NT2/D1 (cell line): Measurements from ENCODE around the gene FAM118A.
A peak's percentile ranks its signal among the peaks of the same experiment; 100 is the strongest.
"Not testable (repeated sequence)": the region's sequence is repeated elsewhere in the genome, so short reads cannot be mapped to it uniquely, and the experiment has no call there.

Source experiments
- DNase-seq: peaks from one replicate; pipeline ENCODE4 v3.0.0-alpha.2; 2011; ENCODE audit warnings: low read depth, low spot score
- H3K27me3 ChIP-seq: 2 replicates; pipeline ENCODE4 v1.6.0; 2011; ENCODE audit warnings: mild to moderate bottlenecking; ENCODE audit not compliant: insufficient read length, insufficient read depth
- H3K36me3 ChIP-seq: 2 replicates; pipeline ENCODE4 v1.6.1; 2011; ENCODE audit warnings: mild to moderate bottlenecking, low read length, mixed read lengths; ENCODE audit not compliant: insufficient read depth, insufficient read length
- H3K4me1 ChIP-seq: 2 replicates; pipeline ENCODE4 v1.5.1; 2011; ENCODE audit not compliant: insufficient read depth, insufficient read length
- H3K4me3 ChIP-seq: 2 replicates; pipeline ENCODE4 v1.5.1; 2011; ENCODE audit warnings: low read depth; ENCODE audit not compliant: insufficient read length
- H3K9ac ChIP-seq: 2 replicates; pipeline ENCODE4 v1.6.0; 2011; ENCODE audit warnings: low read depth; ENCODE audit not compliant: insufficient read length
- H3K9me3 ChIP-seq: 2 replicates; pipeline ENCODE4 v1.5.1; 2011; ENCODE audit warnings: mild to moderate bottlenecking, low read length; ENCODE audit not compliant: insufficient read depth
- SUZ12 ChIP-seq: IDR thresholded peaks from 2 replicates; pipeline ENCODE4 v1.6.1; 2011; ENCODE audit not compliant: insufficient read length, insufficient read depth; ENCODE audit errors: extremely low read depth
- YY1 ChIP-seq: IDR thresholded peaks from 2 replicates; pipeline ENCODE4 v1.6.1; 2011; ENCODE audit not compliant: insufficient read length, insufficient read depth
- ZNF274 ChIP-seq: IDR thresholded peaks from 2 replicates; pipeline ENCODE4 v1.6.1; 2011; ENCODE audit warnings: mild to moderate bottlenecking, low read depth, low read length

FAM118A gene

GRCh38 chr22:45294030-45294429, 15.7 kb upstream of the FAM118A start:
- no peaks in the 10 kb centered on the region for H3K9me3 ChIP-seq
- peaks cover 24% of the 10 kb centered on the region for H3K4me1 ChIP-seq
- no peaks in the 10 kb centered on the region for H3K36me3 ChIP-seq
- no peak for TF ChIP-seq YY1
- TF ChIP-seq SUZ12: no peak
- no peak for TF ChIP-seq ZNF274
- H3K4me3 ChIP-seq: no peak overlapping the region
- peaks cover 6% of the 10 kb centered on the region for H3K27me3 ChIP-seq
- H3K9ac ChIP-seq: no peak overlapping the region
- DNase-seq: no peak

DNA sequence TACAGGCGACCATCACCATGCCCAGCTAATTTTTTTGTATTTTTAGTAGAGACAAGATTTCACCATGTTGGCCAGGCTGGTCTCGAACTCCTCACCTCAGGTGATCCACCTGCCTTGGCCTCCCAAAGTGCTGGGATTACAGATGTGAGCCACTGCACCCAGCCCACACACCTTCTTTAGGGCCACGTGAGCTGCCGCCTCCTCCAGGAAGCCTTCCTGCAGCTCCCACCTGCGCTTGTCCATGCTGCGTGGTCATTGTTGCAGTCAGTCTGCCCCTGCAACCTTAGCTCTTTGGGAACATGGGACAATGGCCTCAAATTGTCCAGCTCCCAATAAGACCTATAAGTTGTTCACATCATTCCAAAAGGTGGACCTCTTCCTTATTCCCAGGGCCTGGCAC, 14.7 kb upstream of the FAM118A start:
- H3K9ac ChIP-seq, H3K27me3 ChIP-seq, H3K36me3 ChIP-seq, H3K4me3 ChIP-seq, DNase-seq, H3K9me3 ChIP-seq: not testable (repeated sequence)
- peaks cover 26% of the 10 kb centered on the region for H3K4me1 ChIP-seq

DNA sequence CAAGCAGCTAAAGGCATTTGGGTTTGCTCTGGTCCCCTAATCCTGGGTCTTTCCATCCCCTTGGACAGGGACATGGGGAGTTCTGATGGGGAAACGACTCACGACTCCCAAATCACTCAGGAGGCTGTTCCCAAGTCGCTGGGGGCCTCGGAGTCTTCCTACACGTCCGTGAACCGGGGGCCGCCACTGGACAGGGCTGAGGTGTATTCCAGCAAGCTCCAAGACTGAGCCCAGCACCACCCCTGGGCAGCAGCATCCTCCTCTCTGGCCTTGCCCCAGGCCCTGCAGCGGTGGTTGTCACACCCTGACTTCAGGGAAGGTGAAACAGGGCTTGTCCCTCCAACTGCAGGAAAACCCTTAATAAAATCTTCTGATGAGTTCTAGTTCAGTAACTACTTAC, 14.2 kb upstream of the FAM118A start:
- no peak for DNase-seq
- H3K4me1 ChIP-seq: peaks cover 21% of the 10 kb centered on the region
- no peaks in the 10 kb centered on the region for H3K9me3 ChIP-seq
- peaks cover 3% of the 10 kb centered on the region for H3K27me3 ChIP-seq
- TF ChIP-seq SUZ12 (no peak), YY1 (no peak), ZNF274 (no peak)
- H3K9ac ChIP-seq: no peak overlapping the region
- H3K4me3 ChIP-seq: no peak overlapping the region
- no peaks in the 10 kb centered on the region for H3K36me3 ChIP-seq

DNA sequence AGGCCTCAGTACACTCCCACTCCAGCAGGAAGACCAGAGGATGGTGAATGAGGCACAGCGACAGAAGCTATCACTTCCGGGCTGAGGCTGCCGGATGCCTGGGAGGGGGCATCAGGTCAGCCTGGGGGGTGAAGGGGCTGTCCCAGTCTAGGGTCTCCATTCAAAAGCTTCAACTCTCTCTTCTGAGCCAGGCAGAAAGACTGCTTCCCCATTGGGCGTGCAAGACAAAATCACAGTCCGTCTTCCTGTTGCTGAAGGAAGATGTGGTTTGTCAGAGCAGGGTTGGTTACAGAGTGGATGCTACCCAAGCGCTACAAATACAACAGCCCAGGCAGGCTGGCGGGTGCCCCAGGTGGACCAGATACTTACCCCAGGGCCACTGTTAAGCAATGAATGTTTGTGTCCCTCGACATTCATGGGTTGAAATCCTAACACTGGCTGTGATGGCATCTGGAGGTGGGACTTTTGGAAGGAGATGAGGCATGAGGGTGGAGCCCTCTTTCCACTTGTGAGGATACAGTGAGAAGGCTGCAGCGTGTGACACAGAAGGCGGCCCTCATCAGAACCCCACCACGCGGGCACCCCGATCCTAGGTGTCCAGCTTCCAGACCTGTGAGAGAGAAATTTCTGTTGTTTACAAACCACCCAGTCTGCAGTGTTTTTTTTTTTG, 13.0 kb upstream of the FAM118A start:
- DNase-seq: no peak

DNA sequence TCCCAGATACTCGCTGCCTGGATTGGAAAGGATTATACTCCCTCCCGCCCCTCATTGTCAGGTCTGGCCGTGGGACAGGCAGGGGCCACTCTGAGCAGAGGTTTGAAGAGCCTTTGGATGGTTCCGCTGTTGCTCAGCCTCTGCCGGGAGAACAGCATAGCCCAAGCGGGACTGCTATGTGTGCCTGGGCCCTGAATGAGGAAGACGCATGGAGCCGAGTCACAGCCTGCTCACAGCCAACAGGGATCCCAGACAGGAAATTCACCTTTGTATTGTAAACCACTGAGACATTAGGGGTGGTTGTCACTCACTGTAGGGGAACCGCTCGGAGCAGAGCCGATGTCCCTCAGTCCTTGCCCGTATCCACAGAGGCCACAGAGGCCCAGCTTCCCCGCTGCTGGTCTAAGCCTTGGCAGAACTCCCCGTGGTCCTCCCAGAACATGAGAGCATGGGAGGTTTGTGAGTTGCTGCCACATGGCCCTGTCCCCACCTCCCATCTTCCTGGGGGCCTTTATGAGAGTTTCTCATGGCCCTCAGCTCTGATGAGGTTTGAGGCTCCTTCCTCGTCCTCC, 10.7 kb upstream of the FAM118A start:
- Histone ChIP-seq H3K9ac (peak overlapping the region; percentile 16), H3K4me3 (no peak overlapping the region), H3K36me3 (no peaks in the 10 kb centered on the region), H3K4me1 (peaks cover 10% of the 10 kb centered on the region), H3K9me3 (no peaks in the 10 kb centered on the region), H3K27me3 (no peaks in the 10 kb centered on the region)
- TF ChIP-seq YY1 (no peak), SUZ12 (no peak)
- no peak for DNase-seq

More for the DNA sequence above, 13.0 kb upstream of the FAM118A start:
- H3K4me3 ChIP-seq: no peak overlapping the region
- H3K36me3 ChIP-seq: no peaks in the 10 kb centered on the region
- no peaks in the 10 kb centered on the region for H3K27me3 ChIP-seq
- no peaks in the 10 kb centered on the region for H3K9me3 ChIP-seq
- no peak for TF ChIP-seq SUZ12
- TF ChIP-seq ZNF274: no peak
- TF ChIP-seq YY1: no peak
- no peak overlapping the region for H3K9ac ChIP-seq
- H3K4me1 ChIP-seq: peaks cover 12% of the 10 kb centered on the region

- H3K27me3 ChIP-seq: no peaks in the 10 kb centered on the region
- peaks cover 7% of the 10 kb centered on the region for H3K4me1 ChIP-seq
- no peaks in the 10 kb centered on the region for H3K36me3 ChIP-seq
- no peak overlapping the region for H3K4me3 ChIP-seq
- no peak for DNase-seq
- H3K9me3 ChIP-seq: no peaks in the 10 kb centered on the region
- TF ChIP-seq YY1: no peak
- no peak for TF ChIP-seq ZNF274
- no peak for TF ChIP-seq SUZ12
- no peak overlapping the region for H3K9ac ChIP-seq
Measured at GRCh38 chr22:45302751-45303150, 7.0 kb upstream of the FAM118A start.

GRCh38 chr22:45303181-45303580, 6.6 kb upstream of the FAM118A start:
- no peaks in the 10 kb centered on the region for H3K36me3 ChIP-seq
- DNase-seq: no peak
- no peaks in the 10 kb centered on the region for H3K9me3 ChIP-seq
- peaks cover 7% of the 10 kb centered on the region for H3K4me1 ChIP-seq
- H3K4me3 ChIP-seq: no peak overlapping the region
- no peaks in the 10 kb centered on the region for H3K27me3 ChIP-seq
- TF ChIP-seq YY1: no peak
- TF ChIP-seq SUZ12: no peak
- no peak for TF ChIP-seq ZNF274
- H3K9ac ChIP-seq: no peak overlapping the region
